ENCODE results near the gene CYB561D2. TPM values are rescaled to one million over a fixed set of nuclear protein-coding genes. Genes with fewer than 3 reads are reported as not detected.

Gene CYB561D2
- total and polyA plus RNA-seq, 2 of the 13 experiments (the other 11 are each of a cell fraction or from before 2014, with no cell fraction given), result 11.1 to 17.2 TPM

GRCh38 chr3:50350527-50351322 lies at the start of gene CYB561D2, which contains the start of gene NPRL2 (continued):
- TF ChIP-seq ZBTB33 (CRISPR knock-in tag; IDR thresholded peaks at IDR 0.05) (no peak; the same call in 1 of the 2 replicates), STAT5B (CRISPR knock-in tag; IDR thresholded peaks at IDR 0.05) (0 out of 2 replicates have a peak, but pooled peaks have one; percentile 13), FOXJ3 (CRISPR knock-in tag; IDR thresholded peaks at IDR 0.05; ENCODE audit: borderline replicate concordance) (peak; percentile 47; the same call in 1 of the 2 replicates), KDM5B (CRISPR knock-in tag; IDR thresholded peaks at IDR 0.05; ENCODE audit: borderline replicate concordance) (peak; percentile 100), RORA (CRISPR knock-in tag; IDR thresholded peaks at IDR 0.05) (no peak), ZNF44 (CRISPR knock-in tag; IDR thresholded peaks at IDR 0.05) (peak; percentile 83), ETV6 (CRISPR knock-in tag; conservative IDR thresholded peaks at IDR 0.05) (peak; percentile 90; the same call in 1 of the 2 replicates), ZBED4 (CRISPR knock-in tag; IDR thresholded peaks at IDR 0.05; ENCODE audit: borderline replicate concordance) (peak; percentile 61; the same call in 1 of the 2 replicates), ZNF281 (CRISPR knock-in tag; IDR thresholded peaks at IDR 0.05; ENCODE audit: borderline replicate concordance) (peak; percentile 54; the same call in 1 of the 2 replicates), ZNF382 (CRISPR knock-in tag; IDR thresholded peaks at IDR 0.05; ENCODE audit: borderline replicate concordance) (no peak), ARNTL (CRISPR knock-in tag; IDR thresholded peaks at IDR 0.05) (peak; percentile 58), RELA (CRISPR knock-in tag; IDR thresholded peaks at IDR 0.05) (0 out of 2 replicates have a peak, but pooled peaks have one; percentile 41), ZNF451 (CRISPR knock-in tag; IDR thresholded peaks at IDR 0.05) (peak; percentile 95)
- TF ChIP-seq, protein P1, sequence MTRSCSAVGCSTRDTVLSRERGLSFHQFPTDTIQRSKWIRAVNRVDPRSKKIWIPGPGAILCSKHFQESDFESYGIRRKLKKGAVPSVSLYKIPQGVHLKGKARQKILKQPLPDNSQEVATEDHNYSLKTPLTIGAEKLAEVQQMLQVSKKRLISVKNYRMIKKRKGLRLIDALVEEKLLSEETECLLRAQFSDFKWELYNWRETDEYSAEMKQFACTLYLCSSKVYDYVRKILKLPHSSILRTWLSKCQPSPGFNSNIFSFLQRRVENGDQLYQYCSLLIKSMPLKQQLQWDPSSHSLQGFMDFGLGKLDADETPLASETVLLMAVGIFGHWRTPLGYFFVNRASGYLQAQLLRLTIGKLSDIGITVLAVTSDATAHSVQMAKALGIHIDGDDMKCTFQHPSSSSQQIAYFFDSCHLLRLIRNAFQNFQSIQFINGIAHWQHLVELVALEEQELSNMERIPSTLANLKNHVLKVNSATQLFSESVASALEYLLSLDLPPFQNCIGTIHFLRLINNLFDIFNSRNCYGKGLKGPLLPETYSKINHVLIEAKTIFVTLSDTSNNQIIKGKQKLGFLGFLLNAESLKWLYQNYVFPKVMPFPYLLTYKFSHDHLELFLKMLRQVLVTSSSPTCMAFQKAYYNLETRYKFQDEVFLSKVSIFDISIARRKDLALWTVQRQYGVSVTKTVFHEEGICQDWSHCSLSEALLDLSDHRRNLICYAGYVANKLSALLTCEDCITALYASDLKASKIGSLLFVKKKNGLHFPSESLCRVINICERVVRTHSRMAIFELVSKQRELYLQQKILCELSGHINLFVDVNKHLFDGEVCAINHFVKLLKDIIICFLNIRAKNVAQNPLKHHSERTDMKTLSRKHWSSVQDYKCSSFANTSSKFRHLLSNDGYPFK (CRISPR knock-in tag; IDR thresholded peaks at IDR 0.05; ENCODE audit: borderline replicate concordance), result peak; percentile 92
- TF ChIP-seq, protein P2, sequence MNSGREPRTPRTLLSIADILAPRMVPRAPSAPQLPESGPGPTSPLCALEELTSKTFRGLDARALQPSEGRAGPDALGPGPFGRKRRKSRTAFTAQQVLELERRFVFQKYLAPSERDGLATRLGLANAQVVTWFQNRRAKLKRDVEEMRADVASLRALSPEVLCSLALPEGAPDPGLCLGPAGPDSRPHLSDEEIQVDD (CRISPR knock-in tag; IDR thresholded peaks at IDR 0.05; ENCODE audit: borderline replicate concordance), result peak; percentile 99
